Upper lobe of left lung (tissue), 6 donors: Measurements from ENCODE around the gene ACER1. TPM values are rescaled to one million over a fixed set of nuclear protein-coding genes. Genes with fewer than 3 reads are reported as not detected.

Experiments used
- ATAC-seq, 2 donors: fragments of 200-7000 bp; cut with Tn5 transposase; one replicate each; pipeline ENCODE4 v1.9.1; 2022; ENCODE audit warnings: mild to moderate bottlenecking in 2 of 2, moderate library complexity in 2 of 2; ENCODE audit not compliant: low FRiP score in 2 of 2
- DNase-seq, 2 donors: peaks; one replicate each; pipeline ENCODE4 v3.0.0-alpha.2; 2019 to 2020
- H3K27ac ChIP-seq, 4 donors: fragments of 200-600 bp; sonication (generic); one replicate each; pipeline ENCODE4 v1.5.1; 2016 to 2019
- H3K27me3 ChIP-seq, 4 donors: fragments of 200-600 bp; sonication (generic); one replicate each; pipeline ENCODE4 v1.5.1; 2017 to 2019
- H3K36me3 ChIP-seq, 4 donors: fragments of 200-600 bp; sonication (generic); one replicate each; pipeline ENCODE4 v1.5.1; 2016 to 2019
- H3K4me1 ChIP-seq, 4 donors: fragments of 200-600 bp; sonication (generic); one replicate each; pipeline ENCODE4 v1.5.1; 2018 to 2019
- H3K4me3 ChIP-seq, 4 donors: fragments of 200-600 bp; sonication (generic); one replicate each; pipeline ENCODE4 v1.5.1; 2017 to 2019; ENCODE audit warnings: mild to moderate bottlenecking in 2 of 4, moderate library complexity in 1 of 4
- H3K9me3 ChIP-seq, 4 donors: fragments of 200-600 bp; sonication (generic); one replicate each; pipeline ENCODE4 v1.5.1; 2018 to 2019
- CTCF ChIP-seq, 6 experiments: fragments of 450-650 bp in 4 of 6; fragments of 200-600 bp in 2 of 6; sonication (generic) in 2 of 6; IDR thresholded peaks; one replicate each; pipeline ENCODE4 v1.5.1; 2016 to 2019; ENCODE audit warnings: antibody characterized with exemption in 6 of 6
- EP300 ChIP-seq, 4 donors: sonication (generic); formaldehyde crosslinking; IDR thresholded peaks; one replicate each; pipeline ENCODE4 v1.5.1; 2017; ENCODE audit warnings: antibody characterized with exemption in 4 of 4, control low read depth in 2 of 4
- POLR2A ChIP-seq, 4 donors: fragments of 450-650 bp; IDR thresholded peaks; one replicate each; pipeline ENCODE4 v1.5.1; 2016 to 2017; ENCODE audit warnings: antibody characterized with exemption in 4 of 4, mild to moderate bottlenecking in 2 of 4
- POLR2AphosphoS5 ChIP-seq, 2 donors: sonication (generic); formaldehyde crosslinking; IDR thresholded peaks; one replicate each; pipeline ENCODE4 v1.5.1; 2017; ENCODE audit warnings: antibody characterized with exemption in 2 of 2
- WGBS, 2 donors: methylation state at CpG; one replicate each; pipeline ENCODE4 v1.1.5; 2017 to 2018; 5-methylcytosine and 5-hydroxymethylcytosine counted together
- total RNA-seq, 6 donors: library from RNA; depleted of rRNA in 4 of 6; stranded (reverse); fragments of >200 nt in 4 of 6; gene quantifications; one replicate each; pipeline versions ENCODE4 v1.1.0 to v1.2.1, GENCODE V29; 2016 to 2021
- donor health status: DM: no; HTN: no; CAD: no; lungs with moderate emphysema.
- donor health status: DM: no; HTN: yes; CAD: no; lungs with severe emphysema.

Gene ACER1
- total RNA-seq, 6 donors from 2014 or later = not detected

- no peaks in the 10 kb centered on the region for H3K27me3 ChIP-seq
- TF ChIP-seq POLR2A (IDR thresholded peaks at IDR 0.05) (no peak), CTCF (IDR thresholded peaks at IDR 0.05) (no peak), POLR2AphosphoS5 (IDR thresholded peaks at IDR 0.05) (no peak), EP300 (IDR thresholded peaks at IDR 0.05) (no peak)
- no peaks in the 10 kb centered on the region for H3K9me3 ChIP-seq
- DNase-seq (peak in 1 of 2 donors; percentile 78), ATAC-seq (no peak)
- WGBS, 2 donors = 89 to 90% methylated on average over 21 to 22 of the region's 29 CpGs
- no peak overlapping the region for H3K4me3 ChIP-seq
- H3K27ac ChIP-seq = no peak overlapping the region
- H3K36me3 ChIP-seq = peaks cover 5 to 32% (median 22%) of the 10 kb centered on the region in 4 donors
- peaks cover 9 to 27% (median 12%) of the 10 kb centered on the region in 4 donors for H3K4me1 ChIP-seq
Measured at GRCh38 chr19:6374711-6375410, 41.4 kb upstream of the ACER1 start.

- Histone ChIP-seq H3K36me3 (peaks cover 0 to 26% (median 16%) of the 10 kb centered on the region in 4 donors), H3K27me3 (no peaks in the 10 kb centered on the region), H3K4me3 (peak overlapping the region in 1 of 4 donors; percentile 78), H3K4me1 (peaks cover 9 to 27% (median 12%) of the 10 kb centered on the region in 4 donors), H3K9me3 (no peaks in the 10 kb centered on the region), H3K27ac (peak overlapping the region in 3 of 4 donors; percentile 48 to 99 (median 97))
- ATAC-seq (no peak), DNase-seq (peak in 1 of 2 donors; percentile 85)
- 85 to 86% methylated on average over 23 to 28 of the region's 29 CpGs for WGBS, 2 donors
- TF ChIP-seq POLR2AphosphoS5 (IDR thresholded peaks at IDR 0.05) (no peak), EP300 (IDR thresholded peaks at IDR 0.05) (no peak), POLR2A (IDR thresholded peaks at IDR 0.05) (no peak), CTCF (IDR thresholded peaks at IDR 0.05) (no peak)
Measured at GRCh38 chr19:6374161-6374709, 40.8 kb upstream of the ACER1 start.

GRCh38 chr19:6373813-6374108 is 40.3 kb upstream of the ACER1 start:
- Histone ChIP-seq H3K4me1 (peaks cover 9 to 27% (median 12%) of the 10 kb centered on the region in 4 donors), H3K4me3 (peak overlapping the region in 3 of 4 donors; percentile 78 to 99 (median 85)), H3K27me3 (no peaks in the 10 kb centered on the region), H3K9me3 (no peaks in the 10 kb centered on the region), H3K36me3 (peaks cover 0 to 26% (median 14%) of the 10 kb centered on the region in 4 donors), H3K27ac (peak overlapping the region; percentile 48 to 99 (median 95))
- ATAC-seq (no peak), DNase-seq (no peak)
- WGBS, 2 donors = 28 to 31% methylated on average over 5 of the region's 5 CpGs
- TF ChIP-seq POLR2A (IDR thresholded peaks at IDR 0.05) = no peak
- no peak for TF ChIP-seq EP300 (IDR thresholded peaks at IDR 0.05)
- TF ChIP-seq CTCF (IDR thresholded peaks at IDR 0.05) = no peak
- TF ChIP-seq POLR2AphosphoS5 (IDR thresholded peaks at IDR 0.05) = no peak

GRCh38 chr19:6373096-6373812 is 39.8 kb upstream of the ACER1 start:
- WGBS, 2 donors = 1 to 2% methylated on average over 18 to 26 of the region's 53 CpGs
- TF ChIP-seq EP300 (IDR thresholded peaks at IDR 0.05) = no peak
- no peak for TF ChIP-seq POLR2AphosphoS5 (IDR thresholded peaks at IDR 0.05)
- TF ChIP-seq POLR2A (IDR thresholded peaks at IDR 0.05) = no peak
- TF ChIP-seq CTCF (IDR thresholded peaks at IDR 0.05) = no peak
- DNase-seq (peak; percentile 99 to 100), ATAC-seq (peak; percentile 93 to 96)
- Histone ChIP-seq H3K27ac (peak overlapping the region; percentile 93 to 99 (median 96)), H3K9me3 (no peaks in the 10 kb centered on the region), H3K27me3 (no peaks in the 10 kb centered on the region), H3K36me3 (peaks cover 0 to 26% (median 18%) of the 10 kb centered on the region in 4 donors), H3K4me3 (peak overlapping the region; percentile 76 to 99 (median 82)), H3K4me1 (peaks cover 9 to 27% (median 12%) of the 10 kb centered on the region in 4 donors)
